HepG2 (cell line): ENCODE data around the gene YEATS4. TPM values are rescaled to one million over a fixed set of nuclear protein-coding genes. Genes with fewer than 3 reads are reported as not detected.

Experiments
- E2F1 ChIP-seq: sonication (generic); formaldehyde crosslinking; IDR thresholded peaks from 2 replicates; pipeline ENCODE4 v1.5.0; 2020; ENCODE audit warnings: missing genetic modification reagents
- KMT2B ChIP-seq: IDR thresholded peaks from 2 replicates; pipeline ENCODE4 v1.6.1; 2016; ENCODE audit warnings: missing genetic modification reagents, missing compliant biosample characterization
- NFKB2 ChIP-seq: sonication (generic); formaldehyde crosslinking; IDR thresholded peaks from 2 replicates; pipeline ENCODE4 v1.4.0; 2020; ENCODE audit warnings: missing genetic modification reagents, borderline replicate concordance
- RBM39 ChIP-seq: fragments of 200-400 bp; formaldehyde crosslinking; IDR thresholded peaks from one replicate; pipeline ENCODE4 v1.6.1; 2018; ENCODE audit warnings: antibody characterized with exemption, mild to moderate bottlenecking, low read depth, low read length; ENCODE audit not compliant: poor library complexity, severe bottlenecking
- REST ChIP-seq, 2 experiments: IDR thresholded peaks; 2 replicates each; pipeline ENCODE4 v1.6.1; 2011 to 2012; ENCODE audit warnings: low read length in 2 of 2, borderline replicate concordance in 1 of 2, low read depth in 1 of 2, mild to moderate bottlenecking in 1 of 2, moderate library complexity in 1 of 2
- SYNCRIP ChIP-seq: fragments of 200-400 bp; formaldehyde crosslinking; IDR thresholded peaks from 2 replicates; pipeline ENCODE4 v1.6.1; 2018; ENCODE audit warnings: mild to moderate bottlenecking, low read depth, low read length; ENCODE audit not compliant: insufficient read depth
- YEATS2 ChIP-seq: sonication (generic); formaldehyde crosslinking; IDR thresholded peaks from 2 replicates; pipeline ENCODE4 v1.4.0; 2020; ENCODE audit warnings: missing genetic modification reagents, borderline replicate concordance
- YY1 ChIP-seq: IDR thresholded peaks from 2 replicates; pipeline ENCODE4 v1.6.1; 2011; ENCODE audit warnings: low read length, low read depth, moderate library complexity, mild to moderate bottlenecking; ENCODE audit not compliant: insufficient read depth, insufficient replicate concordance
- ZBTB44 ChIP-seq: sonication (generic); formaldehyde crosslinking; IDR thresholded peaks from 2 replicates; pipeline ENCODE4 v1.4.0; 2020; ENCODE audit warnings: missing genetic modification reagents
- ZFP37 ChIP-seq: sonication (generic); formaldehyde crosslinking; IDR thresholded peaks from 2 replicates; pipeline ENCODE4 v1.4.0; 2020; ENCODE audit warnings: missing genetic modification reagents, borderline replicate concordance
- ZNF326 ChIP-seq: sonication (generic); formaldehyde crosslinking; IDR thresholded peaks from 2 replicates; pipeline ENCODE4 v1.4.0; 2020; ENCODE audit warnings: missing genetic modification reagents, borderline replicate concordance
- ZNF83 ChIP-seq: sonication (generic); formaldehyde crosslinking; IDR thresholded peaks from 2 replicates; pipeline ENCODE4 v1.4.0; 2020; ENCODE audit warnings: missing genetic modification reagents, mild to moderate bottlenecking, borderline replicate concordance
- polyA plus RNA-seq, 8 experiments: library from polyadenylated mRNA; depleted of rRNA in 3 of 8; stranded (reverse) in 7 of 8; unstranded in 1 of 8; fragments of >200 nt; fragmentation: Illumina TruSeq in 4 of 8; extraction: Trizol in 4 of 8; gene quantifications; 2 replicates each; pipeline versions ENCODE4 v1.2.1 to v1.2.3, GENCODE V29; 2011 to 2016; ENCODE audit warnings: low read depth in 4 of 8, missing spikeins in 1 of 8, mixed read lengths in 1 of 8; ENCODE audit not compliant: insufficient read depth in 1 of 8
- total RNA-seq, 5 experiments: library from RNA; depleted of rRNA; stranded (reverse); fragments of >200 nt; fragmentation: Illumina TruSeq; extraction: Trizol; gene quantifications; 2 replicates each; pipeline ENCODE4 v1.2.3, GENCODE V29; 2016; ENCODE audit warnings: low read depth in 1 of 5
- TF ChIP-seq, protein P1 (sequence below): sonication (generic); formaldehyde crosslinking; IDR thresholded peaks from 2 replicates; pipeline ENCODE4 v1.4.0; 2020; ENCODE audit warnings: missing genetic modification reagents
- TF ChIP-seq, protein P2 (sequence below): sonication (generic); formaldehyde crosslinking; IDR thresholded peaks from 2 replicates; pipeline ENCODE4 v1.9.0; 2021; ENCODE audit warnings: missing genetic modification reagents, borderline replicate concordance

The YEATS4 gene
- total and polyA plus RNA-seq, 2 of the 13 experiments (the other 11 are each of a cell fraction or from before 2014, with no cell fraction given), result 16.8 to 45.0 TPM

DNA sequence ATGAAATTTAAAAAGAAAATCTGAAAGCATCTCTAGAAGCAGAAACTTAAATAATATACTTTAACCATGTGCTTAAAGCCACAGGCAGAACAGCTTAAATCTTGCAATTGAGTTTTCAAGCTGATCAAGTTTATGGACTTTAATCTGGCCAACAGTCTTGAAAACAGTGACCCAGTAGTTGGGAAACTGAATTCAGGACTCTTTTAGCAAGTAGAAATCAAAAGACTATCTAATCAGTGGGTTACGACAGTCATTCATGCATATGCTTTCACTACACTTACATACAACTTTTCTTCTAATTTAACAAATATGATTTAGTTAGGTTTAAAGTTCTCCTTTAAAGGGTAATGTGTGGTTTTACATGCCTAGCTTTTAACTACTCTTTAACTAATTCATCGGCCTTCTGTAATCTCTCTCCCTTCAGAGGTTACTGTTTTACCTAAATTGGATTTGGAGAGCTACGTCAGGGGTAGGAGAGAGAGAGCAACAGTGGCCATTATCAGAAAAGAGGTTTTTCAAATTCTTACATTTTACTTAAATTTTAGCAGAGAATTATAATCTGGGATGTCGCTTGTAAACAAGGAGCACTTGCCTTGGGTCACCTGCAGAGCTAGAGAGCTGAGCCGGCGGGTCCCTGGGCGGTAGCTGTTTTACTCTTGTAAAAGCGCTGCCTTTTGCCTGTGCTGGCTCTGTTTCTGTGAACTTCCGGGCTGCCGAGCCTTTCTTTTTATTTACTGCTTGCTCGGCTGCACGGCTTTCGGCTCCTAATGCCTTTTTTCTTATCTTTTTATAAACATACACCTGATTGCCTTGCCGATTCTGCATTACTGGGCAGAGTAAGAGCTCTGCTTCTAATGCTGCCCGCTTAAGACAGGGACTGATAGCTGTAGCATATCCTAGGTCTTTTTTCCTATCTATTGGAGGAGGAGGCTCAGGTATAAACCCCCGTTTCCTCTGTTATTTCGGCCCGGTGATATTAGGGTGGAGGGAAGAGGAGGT lies 28.8 kb upstream of the YEATS4 start (continued):
- no peak for TF ChIP-seq YEATS2 (CRISPR knock-in tag)
- TF ChIP-seq, protein P1, sequence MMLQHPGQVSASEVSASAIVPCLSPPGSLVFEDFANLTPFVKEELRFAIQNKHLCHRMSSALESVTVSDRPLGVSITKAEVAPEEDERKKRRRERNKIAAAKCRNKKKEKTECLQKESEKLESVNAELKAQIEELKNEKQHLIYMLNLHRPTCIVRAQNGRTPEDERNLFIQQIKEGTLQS, result no peak
- no peak for TF ChIP-seq ZFP37 (CRISPR knock-in tag)
- TF ChIP-seq RBM39, result no peak
- TF ChIP-seq, protein P2, sequence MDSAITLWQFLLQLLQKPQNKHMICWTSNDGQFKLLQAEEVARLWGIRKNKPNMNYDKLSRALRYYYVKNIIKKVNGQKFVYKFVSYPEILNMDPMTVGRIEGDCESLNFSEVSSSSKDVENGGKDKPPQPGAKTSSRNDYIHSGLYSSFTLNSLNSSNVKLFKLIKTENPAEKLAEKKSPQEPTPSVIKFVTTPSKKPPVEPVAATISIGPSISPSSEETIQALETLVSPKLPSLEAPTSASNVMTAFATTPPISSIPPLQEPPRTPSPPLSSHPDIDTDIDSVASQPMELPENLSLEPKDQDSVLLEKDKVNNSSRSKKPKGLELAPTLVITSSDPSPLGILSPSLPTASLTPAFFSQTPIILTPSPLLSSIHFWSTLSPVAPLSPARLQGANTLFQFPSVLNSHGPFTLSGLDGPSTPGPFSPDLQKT (CRISPR knock-in tag), result no peak
- TF ChIP-seq YY1, result no peak
- TF ChIP-seq ZNF326 (CRISPR knock-in tag), result no peak
- TF ChIP-seq ZNF83 (CRISPR knock-in tag), result no peak
- TF ChIP-seq KMT2B (CRISPR knock-in tag), result no peak
- peak; percentile 14; the same call in 1 of the 2 replicates for TF ChIP-seq E2F1 (CRISPR knock-in tag)
- TF ChIP-seq SYNCRIP, result no peak
- TF ChIP-seq REST (IDR thresholded peaks at IDR 0.05; ENCODE audit: borderline replicate concordance in 1 of 2, low read depth in 1 of 2, low read length in 2 of 2), result peak in 1 of 2 experiments; percentile 43; a peak in 1 of 4 replicates
- TF ChIP-seq NFKB2 (CRISPR knock-in tag), result no peak
- TF ChIP-seq ZBTB44 (CRISPR knock-in tag), result no peak
